Ovary (tissue), 3 donors: Measurements from ENCODE around the gene SIX6.

Experiments
- CTCF ChIP-seq, 3 donors: fragments of 450-650 bp in 2 of 3; fragments of 200-600 bp in 1 of 3; IDR thresholded peaks; one replicate each; pipeline versions ENCODE4 v1.5.1 to v1.8.0; 2016 to 2022; ENCODE audit warnings: antibody characterized with exemption in 3 of 3, mild to moderate bottlenecking in 1 of 3
- EP300 ChIP-seq: sonication (generic); formaldehyde crosslinking; IDR thresholded peaks from one replicate; pipeline ENCODE4 v1.6.1; 2017; ENCODE audit warnings: antibody characterized with exemption
- POLR2A ChIP-seq: fragments of 450-650 bp; IDR thresholded peaks from one replicate; pipeline ENCODE4 v1.6.1; 2017; ENCODE audit warnings: antibody characterized with exemption, mild to moderate bottlenecking, moderate library complexity
- donor health status: DM: no; HTN: no; CAD: no.

- TF ChIP-seq CTCF (IDR thresholded peaks at IDR 0.05): no peak
- no peak for TF ChIP-seq POLR2A
- TF ChIP-seq EP300: no peak
Measured at GRCh38 chr14:60490270-60490669, 18.7 kb upstream of the SIX6 start.
